GM21576 (cell line): ENCODE results near the gene ZNF641.
A peak's percentile ranks its signal among the peaks of the same experiment; 100 is the strongest.

Source experiments
- ATAC-seq: cut with Tn5 transposase; IDR thresholded peaks from one replicate; pipeline ENCODE4 v1.9.1; 2021; ENCODE audit warnings: mild to moderate bottlenecking, moderate library complexity; ENCODE audit not compliant: unreplicated experiment

ZNF641 gene

DNA sequence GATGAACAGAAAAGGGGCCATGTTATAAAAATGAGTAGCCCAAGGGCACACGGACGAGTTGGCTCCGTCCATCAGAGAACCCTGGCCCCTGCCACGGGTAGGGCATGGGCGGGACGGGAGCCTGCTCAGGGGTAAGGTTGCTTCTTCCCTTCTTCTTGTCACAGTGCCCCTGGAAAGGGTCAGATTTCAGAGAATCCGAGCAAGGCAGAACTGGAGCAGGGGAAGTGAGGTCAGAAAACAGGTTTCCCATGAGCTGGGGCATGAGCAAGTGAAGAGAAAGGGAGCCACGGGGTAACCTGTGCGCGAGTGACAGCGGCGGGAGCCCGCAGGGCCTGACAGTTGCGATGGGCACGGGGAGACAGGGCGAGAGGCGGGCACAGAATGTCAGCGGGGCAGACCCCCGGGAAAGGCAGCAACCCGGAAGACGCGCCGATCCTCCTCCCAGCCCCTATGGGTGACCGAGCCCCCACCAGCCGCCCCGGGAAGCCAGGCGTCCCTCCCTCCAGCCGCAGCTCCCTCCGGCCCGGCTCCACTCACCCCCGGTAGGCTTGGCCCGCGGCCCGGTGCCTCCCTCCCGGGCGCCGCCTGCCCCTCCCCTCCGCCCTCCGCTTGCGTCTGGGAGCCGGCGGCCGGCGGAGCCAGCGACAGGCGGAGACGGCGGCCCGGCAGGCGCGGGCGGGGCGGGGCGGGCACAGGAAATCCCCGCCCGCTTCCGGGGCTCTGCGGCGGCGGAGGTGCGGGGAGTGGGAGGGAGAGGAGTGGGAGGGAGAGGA, at the start of gene ZNF641:
Gene ZNF641, minus strand, starts transcription at position 671 of the 773 bp plus-strand sequence. CDS start 2,829 bp downstream, outside the sequence.
- ATAC-seq: peak; percentile 82

DNA sequence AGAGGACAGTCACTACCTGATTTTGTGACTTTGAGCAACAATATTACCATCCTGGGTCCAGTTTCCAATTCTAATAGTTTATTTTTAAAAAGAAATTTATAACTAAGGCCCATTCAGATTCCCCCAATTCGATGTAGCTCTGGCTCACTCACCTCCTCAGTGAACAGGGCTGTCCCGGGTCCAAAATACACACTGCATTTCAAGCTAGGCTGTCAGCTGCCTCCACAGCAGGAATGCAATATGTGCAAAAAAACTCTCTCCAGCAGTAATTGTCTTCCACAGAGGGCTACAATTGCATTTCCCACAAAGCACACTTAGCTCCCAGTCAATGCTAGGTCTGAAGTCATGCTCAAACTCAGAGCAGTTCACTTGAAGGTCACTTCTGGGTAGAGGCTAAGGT, 39.3 kb upstream of the ZNF641 start:
- ATAC-seq: no peak

DNA sequence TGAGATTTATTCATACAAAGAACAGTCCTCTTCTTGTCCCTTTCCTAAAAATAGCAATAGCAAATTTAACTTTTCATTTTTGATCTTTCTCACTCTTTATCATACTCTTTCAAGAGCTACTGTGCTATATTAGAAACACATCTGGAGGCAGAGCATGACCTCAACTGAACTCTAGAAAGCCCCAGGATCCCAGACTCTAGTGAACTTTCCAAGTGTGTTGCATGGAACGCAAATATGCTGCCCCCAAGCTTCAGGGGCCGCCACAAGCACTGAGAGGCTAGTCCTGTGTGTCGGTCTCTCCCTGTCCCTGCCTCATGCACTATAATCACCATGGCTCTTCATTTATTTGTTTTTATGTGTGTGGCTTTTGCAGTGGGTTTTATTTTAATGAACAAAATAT, 38.7 kb upstream of the ZNF641 start:
- no peak for ATAC-seq

DNA sequence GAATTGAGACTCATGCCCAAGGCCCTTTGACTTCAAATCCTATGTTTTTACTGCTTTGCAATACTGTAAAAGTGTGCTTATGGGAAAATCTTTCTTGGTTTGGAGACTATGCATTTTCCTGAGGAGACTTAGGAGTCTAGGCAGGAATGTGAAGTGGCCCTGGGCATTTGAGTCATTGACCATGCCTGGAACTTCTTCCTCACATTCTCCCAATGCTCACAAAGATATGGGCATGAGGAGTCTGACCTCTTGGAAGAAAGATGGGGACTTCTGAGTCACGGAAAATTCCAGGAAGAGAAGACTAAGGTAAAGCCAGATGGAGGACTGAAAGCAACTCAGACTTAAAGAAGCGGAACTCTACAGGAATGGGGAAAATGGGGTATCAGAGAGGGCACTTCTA, 38.2 kb upstream of the ZNF641 start:
- no peak for ATAC-seq

DNA sequence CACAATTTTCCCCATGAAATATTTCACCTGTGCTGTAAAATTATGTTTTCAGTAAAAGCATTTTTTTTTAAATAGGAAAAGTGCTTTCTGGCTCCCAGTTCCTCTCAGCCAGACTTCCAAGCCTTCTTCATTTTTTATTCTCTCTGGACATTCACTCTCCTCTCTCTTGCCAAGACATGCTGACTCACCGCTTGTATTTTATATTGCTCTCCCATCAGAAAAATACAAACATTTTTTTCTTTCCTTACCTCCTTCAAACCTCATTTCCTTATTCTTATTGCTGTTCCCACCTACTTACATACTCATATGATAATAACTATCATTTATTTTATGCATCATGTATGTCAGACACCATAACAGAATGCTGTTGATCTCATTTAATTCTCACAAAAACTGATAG, 37.7 kb upstream of the ZNF641 start:
- ATAC-seq: no peak

DNA sequence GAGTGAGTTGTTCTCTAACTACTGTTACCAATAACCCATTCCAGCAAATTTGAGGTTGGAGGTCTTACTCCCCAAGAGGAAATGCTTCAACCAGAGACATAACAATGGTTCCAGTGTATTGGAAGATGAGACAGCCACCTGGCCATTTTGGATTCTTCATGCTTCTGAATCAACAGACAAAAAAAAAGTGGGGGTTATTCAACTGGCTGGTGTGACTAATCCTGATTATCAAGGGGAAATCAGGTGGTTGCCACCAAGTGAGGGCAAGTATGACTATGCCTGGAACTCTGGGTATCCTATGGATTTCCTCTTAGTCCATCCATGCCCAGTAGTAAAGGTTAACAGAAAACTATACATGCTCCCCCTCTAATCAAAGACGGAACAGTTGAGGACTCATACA, 29.9 kb upstream of the ZNF641 start:
- no peak for ATAC-seq

DNA sequence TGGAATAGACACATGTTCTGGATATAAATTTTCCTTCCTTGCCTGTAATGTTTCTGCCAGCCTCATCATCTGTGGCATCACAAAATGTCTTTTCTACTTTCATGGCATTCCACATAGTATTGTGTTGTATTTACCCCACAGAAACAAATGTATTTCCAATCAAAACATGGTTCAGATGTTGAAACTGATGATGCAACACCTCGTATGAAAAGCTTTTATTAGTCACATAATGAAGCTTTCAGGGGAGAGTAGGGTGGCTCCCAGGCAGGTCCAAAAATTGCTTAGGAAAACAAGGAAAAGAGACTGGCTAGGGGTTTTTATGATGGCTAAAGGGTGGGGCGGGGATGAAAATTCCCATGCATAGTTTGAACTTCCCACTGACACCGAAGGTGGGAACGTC, 29.1 kb upstream of the ZNF641 start:
- ATAC-seq: no peak

DNA sequence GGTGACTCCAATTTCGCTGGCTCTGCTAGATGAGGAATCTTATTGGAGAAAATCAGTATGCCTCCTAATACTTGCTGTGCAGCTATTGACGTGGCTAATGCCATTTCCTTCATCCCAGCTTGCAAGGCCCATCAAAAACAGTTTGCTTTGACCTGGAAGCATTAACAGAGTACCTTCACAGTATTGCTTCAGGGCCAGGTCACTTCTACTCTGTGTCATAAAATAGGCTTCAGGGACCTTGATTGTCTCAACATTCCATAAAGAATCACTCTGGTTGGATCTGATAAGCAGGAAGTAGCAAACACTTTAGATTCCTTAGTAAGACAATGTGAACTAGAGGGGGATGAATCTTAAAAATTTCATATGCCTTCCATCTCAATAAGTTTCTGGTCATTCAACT, 26.9 kb upstream of the ZNF641 start:
- no peak for ATAC-seq

DNA sequence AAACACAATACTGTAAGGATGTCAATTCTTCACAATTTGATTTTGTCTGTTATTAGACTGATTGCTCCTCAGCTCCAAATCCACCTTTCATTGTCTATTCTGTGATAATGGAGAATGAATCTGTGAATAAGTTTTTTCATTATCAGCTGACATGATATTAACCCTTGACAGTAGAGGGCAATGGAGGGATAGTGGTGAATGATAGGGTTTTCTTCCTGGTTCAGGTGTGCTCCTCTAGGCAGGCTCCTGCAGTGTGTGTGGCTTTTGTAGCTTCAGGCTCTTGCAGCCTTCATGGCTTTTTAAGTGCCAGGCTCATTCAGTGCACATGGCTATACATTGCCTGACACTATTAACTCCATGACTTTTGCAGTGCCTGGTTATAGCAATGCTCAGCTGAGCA, 23.4 kb upstream of the ZNF641 start:
- ATAC-seq: no peak

DNA sequence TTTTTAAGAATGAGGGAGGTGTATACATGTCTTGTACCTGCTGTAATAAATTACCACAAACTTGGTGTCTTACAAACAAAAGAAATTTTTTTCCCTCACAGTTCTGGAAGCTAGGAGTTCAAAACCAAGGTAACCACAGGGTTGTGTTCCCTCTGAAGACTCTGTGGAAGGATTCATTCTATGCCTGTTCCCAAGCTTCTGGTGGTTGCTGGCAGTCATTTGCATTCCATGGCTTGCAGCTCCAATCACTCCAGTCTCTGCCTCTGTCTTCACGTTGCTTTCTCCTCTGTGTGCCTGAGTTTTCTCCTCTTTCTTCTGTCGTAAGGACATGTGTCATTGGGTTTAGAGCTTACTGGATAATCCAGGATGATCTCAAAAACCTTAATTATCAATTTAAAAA, 15.4 kb upstream of the ZNF641 start:
- ATAC-seq: no peak

DNA sequence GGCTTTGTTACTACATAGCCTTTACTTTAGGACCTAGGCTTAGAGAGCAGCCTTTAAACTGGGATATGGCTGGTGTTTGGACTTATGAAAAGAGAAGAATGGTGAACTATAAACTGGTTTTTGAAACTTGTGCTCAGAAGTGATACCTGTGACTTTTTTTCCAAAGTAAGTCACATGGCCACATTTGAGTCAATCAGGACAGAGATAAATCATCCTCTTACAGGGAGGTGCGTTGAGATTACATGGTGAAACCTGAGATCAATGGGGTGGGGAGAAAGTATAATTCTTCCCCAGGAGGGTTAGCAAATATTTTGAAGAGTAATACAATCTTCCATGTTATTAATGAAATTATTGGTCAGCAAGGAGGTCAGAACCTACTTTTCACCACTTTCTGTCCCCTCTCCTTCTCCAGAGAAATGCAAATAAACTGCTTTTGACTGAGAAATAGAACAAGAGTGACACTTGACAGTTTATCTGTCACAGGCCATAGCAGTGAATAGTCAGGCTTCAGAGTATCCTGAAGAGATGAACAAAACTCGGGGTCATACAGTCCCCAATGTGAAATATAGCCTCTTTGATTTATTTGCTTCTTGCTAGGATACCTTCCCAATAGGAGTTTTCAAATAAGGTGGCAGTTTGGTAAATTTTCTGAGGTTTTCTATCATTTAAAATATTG, 11.1 kb upstream of the ZNF641 start:
- no peak for ATAC-seq

DNA sequence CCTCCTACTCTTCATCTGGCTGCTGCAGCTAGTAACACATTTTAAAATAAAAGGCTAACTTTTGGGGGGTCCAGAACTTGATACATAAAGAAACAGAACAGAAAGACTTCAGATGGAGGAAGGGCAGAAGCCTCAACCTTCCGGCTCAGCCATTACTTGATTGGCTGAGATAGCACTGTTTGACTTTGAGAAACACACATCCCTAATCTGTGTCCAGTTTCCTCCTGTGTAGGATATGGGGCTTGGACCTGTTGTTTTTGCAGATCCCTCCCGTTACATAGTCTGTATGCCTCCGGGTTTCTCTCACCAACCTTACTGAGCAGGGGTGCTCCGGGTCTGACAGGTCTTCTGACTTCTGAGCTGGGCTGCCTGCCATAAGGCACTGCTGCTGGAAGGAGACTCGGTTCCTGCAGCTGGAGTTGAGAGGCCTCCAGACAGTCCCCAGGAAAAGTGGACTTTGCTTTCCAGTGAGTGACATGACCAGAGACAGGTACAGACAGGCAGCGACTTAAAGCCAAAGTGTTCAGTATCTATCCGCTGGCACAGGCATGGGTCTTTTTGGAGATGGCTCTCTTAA, 8.3 kb upstream of the ZNF641 start:
- no peak for ATAC-seq

DNA sequence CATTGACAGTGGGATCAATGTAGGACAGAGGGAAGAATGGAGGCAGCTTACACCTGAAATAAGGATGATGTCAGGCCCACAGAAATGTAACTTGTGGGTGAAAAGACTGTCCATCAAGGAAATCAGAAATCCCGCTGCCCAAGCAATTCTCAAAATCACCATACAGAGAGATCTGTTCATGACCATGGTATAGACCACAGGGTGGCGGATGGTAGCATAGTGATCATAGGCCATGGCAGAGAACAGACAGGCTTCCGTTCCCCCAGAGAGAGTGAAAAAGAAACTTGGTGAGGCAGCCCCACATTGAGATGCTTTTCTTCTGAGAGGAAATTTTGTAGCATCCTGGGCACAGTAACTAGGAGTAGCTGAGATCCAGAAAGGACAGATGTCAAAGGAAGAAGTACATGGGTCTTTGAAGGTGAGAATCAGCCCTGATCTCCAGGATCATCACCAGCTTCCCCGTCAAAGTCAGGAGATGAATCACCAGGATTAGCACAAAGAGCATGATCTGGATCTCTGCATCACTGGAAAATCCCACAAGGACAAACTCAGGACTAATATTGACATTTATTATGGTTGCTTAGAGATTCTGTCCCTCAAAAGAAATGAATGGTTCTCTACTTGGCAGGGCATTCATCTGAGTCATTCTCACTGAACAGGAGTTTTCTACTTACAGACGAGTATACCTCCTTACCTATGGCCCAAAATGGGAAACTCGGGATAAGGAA, 5.5 kb upstream of the ZNF641 start:
- no peak for ATAC-seq

DNA sequence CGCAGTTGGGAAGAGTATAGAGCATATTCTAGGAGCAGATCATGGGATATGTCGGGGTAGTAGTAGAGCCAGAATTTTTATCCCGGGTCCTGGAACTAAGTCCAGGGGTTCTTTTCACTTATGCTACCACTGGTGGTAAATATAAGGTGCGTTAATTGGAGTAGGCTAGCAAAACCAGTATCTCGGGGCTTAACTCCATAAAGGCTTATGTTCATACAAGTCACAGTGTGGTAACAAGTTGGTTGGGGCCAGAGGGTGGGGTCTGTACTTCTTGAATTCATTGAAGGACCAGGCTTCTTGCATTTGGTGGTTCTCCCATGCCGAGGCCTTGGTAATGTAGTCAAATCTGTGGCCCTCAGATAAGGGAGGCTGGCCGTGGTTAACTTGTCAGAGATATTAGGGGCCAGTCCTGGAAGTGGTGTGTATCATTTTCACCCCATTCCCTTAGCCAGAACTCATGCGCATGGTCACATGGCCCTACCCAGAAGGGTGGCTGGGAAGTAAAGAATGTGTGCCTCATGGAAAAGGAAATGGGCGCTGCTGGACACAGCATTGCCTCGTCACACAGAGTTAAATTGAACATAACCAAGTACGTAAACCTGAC, 1.5 kb upstream of the ZNF641 start:
- no peak for ATAC-seq

DNA sequence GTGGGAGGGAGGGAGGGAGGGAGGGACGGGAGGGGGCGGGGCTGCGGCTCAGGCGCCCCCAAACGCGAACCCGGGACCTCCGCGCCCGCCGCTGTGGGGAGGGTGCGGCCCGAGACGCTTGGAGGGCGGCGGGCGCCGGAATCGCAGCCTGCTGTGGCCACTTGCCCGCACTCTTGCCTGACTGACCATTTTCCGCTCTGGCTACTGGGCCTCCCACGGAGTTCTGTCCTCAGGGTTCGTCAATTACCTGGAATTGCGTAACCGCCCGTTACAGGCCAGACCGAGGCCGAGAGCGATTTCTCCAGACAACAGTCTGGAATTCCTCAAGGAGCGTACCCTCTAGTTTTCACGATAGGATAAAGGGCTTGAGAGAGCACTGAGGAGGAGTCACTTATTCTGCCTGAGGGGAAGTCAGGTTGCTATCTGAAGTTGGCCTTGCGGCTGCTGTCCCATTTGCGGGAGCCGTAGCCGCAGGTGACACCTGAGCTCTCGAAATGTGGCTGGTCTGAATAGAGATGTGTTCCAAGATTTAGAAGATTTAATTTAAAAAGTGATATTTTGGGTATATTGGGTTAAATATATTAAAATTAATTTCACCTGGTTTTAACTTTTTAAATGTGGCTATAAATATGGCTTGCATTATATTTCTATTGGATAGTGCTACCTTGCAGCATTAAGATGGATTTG, 446 bp upstream of the ZNF641 start:
- ATAC-seq: peak; percentile 45

DNA sequence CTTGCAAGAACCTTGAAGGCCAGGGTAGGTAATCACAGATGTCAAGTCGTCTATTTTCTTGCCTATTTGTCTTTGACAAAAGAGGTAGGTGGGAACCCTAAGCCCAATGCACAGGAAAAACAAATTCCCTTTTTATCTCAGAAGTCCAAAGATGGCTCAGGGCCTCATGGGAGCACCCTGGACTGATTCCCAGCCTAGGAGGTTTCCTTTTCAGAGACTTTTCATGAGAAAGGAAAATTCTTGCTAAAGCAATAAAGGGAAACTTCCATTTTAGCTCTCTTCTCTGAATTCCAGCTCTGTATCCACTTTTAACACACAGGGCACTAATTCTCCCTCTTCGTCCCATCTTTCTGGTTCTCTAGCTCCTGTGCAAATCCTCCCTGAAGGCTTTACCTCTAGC, 1.2 kb downstream of the ZNF641 start:
- ATAC-seq: no peak

DNA sequence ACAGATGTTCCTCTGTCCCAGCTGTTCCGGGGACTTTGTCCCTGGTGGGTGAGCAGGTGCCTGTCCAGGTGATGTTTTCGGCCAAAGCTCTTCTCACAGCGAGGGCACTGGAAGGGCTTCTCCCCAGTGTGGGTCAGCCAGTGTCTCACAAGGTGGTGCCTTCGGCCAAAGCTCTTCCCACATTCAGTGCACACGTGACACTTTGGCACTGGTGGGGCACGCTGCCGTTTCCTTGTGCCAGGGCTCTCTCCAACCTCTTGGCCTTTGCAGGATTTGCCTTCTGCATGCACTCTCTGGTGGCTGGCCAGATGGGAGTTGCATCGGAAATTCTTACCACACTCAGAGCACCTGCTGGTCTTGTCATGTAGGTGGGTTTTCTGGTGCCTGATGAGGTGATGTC, 7.7 kb downstream of the ZNF641 start:
- no peak for ATAC-seq

DNA sequence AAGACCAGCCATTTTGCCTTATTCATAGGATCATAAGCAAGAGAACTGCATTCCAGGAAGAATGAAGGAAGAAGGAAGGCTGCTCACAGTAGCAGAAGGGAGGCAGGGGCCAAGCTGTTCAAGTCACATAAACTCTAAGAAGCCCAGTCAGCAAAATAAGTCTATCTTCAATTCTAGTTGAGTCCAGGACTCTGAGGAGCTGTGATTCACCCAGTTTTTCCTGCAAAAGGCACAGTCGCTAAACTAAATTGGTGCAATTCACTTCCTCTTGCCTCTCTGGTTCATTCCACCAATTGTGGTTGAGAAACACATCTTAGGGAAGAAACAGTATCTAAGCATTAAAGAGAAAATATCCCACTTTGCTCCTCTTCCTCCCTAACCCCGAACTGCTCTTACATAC, 9.8 kb downstream of the ZNF641 start:
- ATAC-seq: no peak

DNA sequence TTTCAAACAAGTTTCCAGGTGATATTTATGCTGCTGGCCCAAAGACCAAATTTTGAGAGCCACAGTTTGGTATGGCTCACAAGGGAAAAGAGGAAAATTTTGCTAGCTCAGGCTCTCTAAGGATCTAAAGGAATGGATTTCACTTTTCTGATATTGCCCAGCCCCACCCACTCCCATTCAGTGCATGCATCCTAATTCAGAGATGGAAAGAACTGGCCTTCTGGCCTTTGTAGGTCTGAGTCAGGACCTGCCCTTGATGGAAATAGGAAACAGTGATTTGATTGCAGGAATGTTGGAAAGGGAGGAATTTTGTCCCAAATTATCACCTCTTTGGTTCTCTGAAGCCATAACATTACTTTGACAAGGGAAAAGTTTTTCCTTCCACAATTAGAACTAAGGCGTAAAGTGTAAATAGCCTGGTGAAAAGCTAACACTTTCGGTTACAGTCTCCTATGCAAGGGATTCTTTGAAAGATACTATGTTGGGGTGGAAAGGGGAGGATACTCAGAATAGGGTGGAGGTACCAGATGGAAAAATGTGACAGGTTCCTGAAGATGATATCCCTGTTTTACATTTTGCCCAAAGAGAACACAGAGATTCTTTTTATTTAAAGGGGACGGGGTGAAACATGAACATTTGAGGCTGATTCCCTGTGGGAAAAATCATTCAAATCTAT, 11.1 kb downstream of the ZNF641 start:
- no peak for ATAC-seq

DNA sequence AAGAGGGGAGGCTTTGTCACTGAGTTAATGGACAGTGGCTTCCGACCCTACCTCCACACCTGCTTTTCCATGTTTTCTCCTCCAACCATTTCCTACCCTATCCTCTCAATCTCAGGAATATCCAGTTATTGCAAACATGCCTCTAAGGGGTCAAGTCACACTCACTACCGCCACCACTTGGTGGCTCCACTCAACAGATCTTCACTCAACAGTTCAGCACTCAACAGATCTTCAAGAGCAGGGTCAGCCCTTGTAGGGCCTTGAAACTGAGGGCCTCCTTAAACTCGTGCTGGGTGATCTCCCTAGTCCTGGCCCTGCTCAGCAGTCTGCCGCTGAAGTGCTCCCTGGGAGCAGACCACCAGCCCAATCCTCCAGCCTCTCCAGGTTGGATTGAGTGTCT, 14.2 kb downstream of the ZNF641 start:
- no peak for ATAC-seq
